ENCODE data around the gene PLXNC1. TPM values are rescaled to one million over a fixed set of nuclear protein-coding genes. Genes with fewer than 3 reads are reported as not detected.

Gene PLXNC1
- total RNA-seq, 2 donors from 2014 or later = 8.4 to 12.4 TPM

GRCh38 chr12:94225506-94225905 is 77.1 kb downstream of the PLXNC1 start:
- intact Hi-C loops (cut with DNase I) = no loop called here

GRCh38 chr12:94225947-94226630 is 77.7 kb downstream of the PLXNC1 start:
- no peak for DNase-seq
- Histone ChIP-seq H3K27me3 (no peaks in the 10 kb centered on the region), H3K4me3 (no peak overlapping the region), H3K9me3 (no peaks in the 10 kb centered on the region), H3K36me3 (no peaks in the 10 kb centered on the region), H3K9ac (ENCODE audit: low read depth in 2 of 2, low read length in 2 of 2) (no peak overlapping the region), H3K4me1 (no peaks in the 10 kb centered on the region), H3K27ac (no peak overlapping the region)
- TF ChIP-seq CTCF (IDR thresholded peaks at IDR 0.05) = no peak
- intact Hi-C loops (cut with DNase I) = no loop called here

More at GRCh38 chr12:94225506-94225905, 77.1 kb downstream of the PLXNC1 start:
- H3K27me3 ChIP-seq = no peaks in the 10 kb centered on the region
- H3K9ac ChIP-seq (ENCODE audit: low read depth in 2 of 2, low read length in 2 of 2) = no peak overlapping the region
- TF ChIP-seq CTCF (IDR thresholded peaks at IDR 0.05) = no peak
- H3K36me3 ChIP-seq = no peaks in the 10 kb centered on the region
- H3K4me3 ChIP-seq = no peak overlapping the region
- no peaks in the 10 kb centered on the region for H3K9me3 ChIP-seq
- no peaks in the 10 kb centered on the region for H3K4me1 ChIP-seq
- no peak for DNase-seq
- H3K27ac ChIP-seq = no peak overlapping the region

GRCh38 chr12:94227066-94227465 is 78.7 kb downstream of the PLXNC1 start:
- Histone ChIP-seq H3K4me1 (no peaks in the 10 kb centered on the region), H3K36me3 (no peaks in the 10 kb centered on the region), H3K9me3 (no peaks in the 10 kb centered on the region), H3K4me3 (no peak overlapping the region), H3K27me3 (no peaks in the 10 kb centered on the region), H3K27ac (no peak overlapping the region), H3K9ac (ENCODE audit: low read depth in 2 of 2, low read length in 2 of 2) (no peak overlapping the region)
- no peak for TF ChIP-seq CTCF (IDR thresholded peaks at IDR 0.05)
- DNase-seq = no peak
- intact Hi-C loops (cut with DNase I) = no loop called here

GRCh38 chr12:94228488-94228907 is 80.1 kb downstream of the PLXNC1 start:
- H3K36me3 ChIP-seq = no peaks in the 10 kb centered on the region
- intact Hi-C loops (cut with DNase I) = no loop called here
- no peaks in the 10 kb centered on the region for H3K27me3 ChIP-seq
- H3K4me1 ChIP-seq = no peaks in the 10 kb centered on the region
- no peak overlapping the region for H3K9ac ChIP-seq (ENCODE audit: low read depth in 2 of 2, low read length in 2 of 2)
- no peak overlapping the region for H3K27ac ChIP-seq
- H3K9me3 ChIP-seq = no peaks in the 10 kb centered on the region
- H3K4me3 ChIP-seq = no peak overlapping the region
- no peak for TF ChIP-seq CTCF (IDR thresholded peaks at IDR 0.05)
- DNase-seq = no peak

GRCh38 chr12:94229902-94230301 is 81.5 kb downstream of the PLXNC1 start:
- Histone ChIP-seq H3K27ac (no peak overlapping the region), H3K9me3 (no peaks in the 10 kb centered on the region), H3K27me3 (no peaks in the 10 kb centered on the region), H3K4me1 (no peaks in the 10 kb centered on the region), H3K36me3 (no peaks in the 10 kb centered on the region), H3K4me3 (no peak overlapping the region), H3K9ac (ENCODE audit: low read depth in 2 of 2, low read length in 2 of 2) (no peak overlapping the region)
- no peak for TF ChIP-seq CTCF (IDR thresholded peaks at IDR 0.05)
- DNase-seq = no peak
- intact Hi-C loops (cut with DNase I) = no loop called here

All from colonic mucosa (tissue), 4 donors.